HEK293T (cell line): ENCODE results near the gene FMN2.

Experiments used
- CTCF ChIA-PET: fragments of 350-600 bp; formaldehyde crosslinking; extraction: SDS; loops from one replicate; lab custom pipeline; 2021; ENCODE audit warnings: antibody characterized with exemption, inconsistent platforms; lab: Yijun Ruan, JAX
- POLR2A ChIA-PET: fragments of 350-600 bp; formaldehyde crosslinking; extraction: SDS; loops from one replicate; lab custom pipeline; 2020; ENCODE audit warnings: antibody characterized with exemption, inconsistent platforms; lab: Yijun Ruan, JAX
- DNase-seq: peaks from one replicate; pipeline ENCODE4 v3.0.0; 2012; ENCODE audit warnings: mixed read lengths; ENCODE audit errors: extremely low spot score
- ARNT ChIP-seq: fragments of 450-650 bp; IDR thresholded peaks from 2 replicates; pipeline ENCODE4 v1.6.1; 2017; ENCODE audit warnings: mild to moderate bottlenecking
- BHLHE40 ChIP-seq: fragments of 450-650 bp; IDR thresholded peaks from 2 replicates; pipeline ENCODE4 v1.6.1; 2016; ENCODE audit warnings: mild to moderate bottlenecking, moderate library complexity, borderline replicate concordance
- CTBP1 ChIP-seq: fragments of 450-650 bp; IDR thresholded peaks from 2 replicates; pipeline ENCODE4 v1.6.1; 2016; ENCODE audit warnings: borderline replicate concordance
- ELF4 ChIP-seq: fragments of 450-650 bp; IDR thresholded peaks from 2 replicates; pipeline ENCODE4 v1.6.1; 2017; ENCODE audit warnings: antibody characterized with exemption
- FOXA1 ChIP-seq: fragments of 450-650 bp; IDR thresholded peaks from 2 replicates; pipeline ENCODE4 v1.6.1; 2016; ENCODE audit warnings: mild to moderate bottlenecking
- FOXK2 ChIP-seq: fragments of 450-650 bp; IDR thresholded peaks from 2 replicates; pipeline ENCODE4 v1.6.1; 2016; ENCODE audit warnings: mild to moderate bottlenecking
- FOXM1 ChIP-seq: fragments of 450-650 bp; IDR thresholded peaks from 2 replicates; pipeline ENCODE4 v1.6.1; 2017; ENCODE audit warnings: mild to moderate bottlenecking, borderline replicate concordance
- HDGF ChIP-seq: fragments of 450-650 bp; IDR thresholded peaks from 2 replicates; pipeline ENCODE4 v1.6.1; 2017; ENCODE audit warnings: antibody characterized with exemption, borderline replicate concordance
- L3MBTL2 ChIP-seq: fragments of 450-650 bp; conservative IDR thresholded peaks from 2 replicates; pipeline ENCODE4 v1.6.1; 2016; ENCODE audit warnings: mild to moderate bottlenecking
- LEF1 ChIP-seq: fragments of 450-650 bp; IDR thresholded peaks from 2 replicates; pipeline ENCODE4 v1.6.1; 2017; ENCODE audit warnings: mild to moderate bottlenecking, borderline replicate concordance
- NFRKB ChIP-seq: fragments of 450-650 bp; IDR thresholded peaks from 2 replicates; pipeline ENCODE4 v1.6.1; 2016; ENCODE audit warnings: mild to moderate bottlenecking, moderate library complexity
- SP1 ChIP-seq: fragments of 450-650 bp; IDR thresholded peaks from 2 replicates; pipeline ENCODE4 v1.6.1; 2017
- SUZ12 ChIP-seq: fragments of 450-650 bp; IDR thresholded peaks from 2 replicates; pipeline ENCODE4 v1.6.1; 2016; ENCODE audit warnings: mild to moderate bottlenecking
- TARDBP ChIP-seq: fragments of 450-650 bp; IDR thresholded peaks from 2 replicates; pipeline ENCODE4 v1.6.1; 2016
- ZNF384 ChIP-seq: fragments of 450-650 bp; IDR thresholded peaks from 2 replicates; pipeline ENCODE4 v1.6.1; 2016
- TF ChIP-seq, protein P1 (sequence below): fragments of 450-650 bp; IDR thresholded peaks from 2 replicates; pipeline ENCODE4 v1.6.1; 2016

FMN2 gene

DNA sequence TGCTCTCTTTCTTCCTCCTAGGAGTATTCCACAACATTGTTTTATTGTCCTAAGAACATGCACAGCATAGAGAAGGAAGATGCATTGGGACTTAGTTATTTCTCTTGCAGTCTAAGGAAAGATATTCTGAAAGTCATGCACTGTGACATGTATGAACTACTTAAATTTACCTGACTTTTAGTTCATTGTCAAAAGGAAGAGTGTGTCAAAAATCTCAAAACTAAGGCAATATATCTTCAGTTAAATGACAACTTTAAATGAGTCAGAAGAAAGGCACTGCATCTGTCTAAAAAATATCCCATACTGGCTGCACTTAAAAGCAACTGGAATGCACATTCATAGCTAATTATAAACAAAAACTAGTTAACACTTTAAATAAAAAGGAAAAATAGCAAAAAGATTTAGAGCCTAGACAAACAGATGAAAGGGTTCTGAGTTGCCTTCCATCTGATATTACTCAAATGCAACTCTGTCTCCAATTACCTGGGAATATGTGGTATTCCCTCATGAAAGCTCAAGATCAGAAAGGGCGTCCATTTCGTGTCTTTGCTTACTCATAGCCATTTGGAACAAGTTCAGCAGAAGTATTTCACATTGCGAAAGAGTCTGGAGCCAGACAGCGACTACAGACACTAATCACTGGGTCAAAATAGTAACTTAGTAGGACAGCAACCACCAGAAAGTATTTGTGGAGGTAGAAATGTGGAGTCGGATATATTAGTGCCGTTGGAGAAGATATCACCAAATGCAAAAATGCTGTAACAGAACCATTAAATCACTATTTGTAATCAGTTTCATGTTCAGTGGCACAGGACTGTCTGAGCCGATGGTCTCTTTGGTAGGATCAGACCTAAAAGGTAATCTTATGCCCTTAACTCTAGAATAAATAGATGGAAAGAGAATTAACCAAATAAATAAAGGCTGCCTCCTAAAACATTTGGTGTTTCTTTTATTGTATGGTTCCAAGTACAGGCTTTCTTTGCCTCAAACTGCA lies 294.6 kb downstream of the FMN2 start:
- no peak for DNase-seq
- ChIA-PET POLR2A (no interaction called here), CTCF (no interaction called here)
- TF ChIP-seq ELF4 (no peak), ARNT (no peak), SP1 (no peak), FOXA1 (no peak), SUZ12 (no peak), NFRKB (no peak), FOXK2 (no peak), L3MBTL2 (no peak)
- TF ChIP-seq, protein P1, sequence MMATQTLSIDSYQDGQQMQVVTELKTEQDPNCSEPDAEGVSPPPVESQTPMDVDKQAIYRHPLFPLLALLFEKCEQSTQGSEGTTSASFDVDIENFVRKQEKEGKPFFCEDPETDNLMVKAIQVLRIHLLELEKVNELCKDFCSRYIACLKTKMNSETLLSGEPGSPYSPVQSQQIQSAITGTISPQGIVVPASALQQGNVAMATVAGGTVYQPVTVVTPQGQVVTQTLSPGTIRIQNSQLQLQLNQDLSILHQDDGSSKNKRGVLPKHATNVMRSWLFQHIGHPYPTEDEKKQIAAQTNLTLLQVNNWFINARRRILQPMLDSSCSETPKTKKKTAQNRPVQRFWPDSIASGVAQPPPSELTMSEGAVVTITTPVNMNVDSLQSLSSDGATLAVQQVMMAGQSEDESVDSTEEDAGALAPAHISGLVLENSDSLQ = no peak

DNA sequence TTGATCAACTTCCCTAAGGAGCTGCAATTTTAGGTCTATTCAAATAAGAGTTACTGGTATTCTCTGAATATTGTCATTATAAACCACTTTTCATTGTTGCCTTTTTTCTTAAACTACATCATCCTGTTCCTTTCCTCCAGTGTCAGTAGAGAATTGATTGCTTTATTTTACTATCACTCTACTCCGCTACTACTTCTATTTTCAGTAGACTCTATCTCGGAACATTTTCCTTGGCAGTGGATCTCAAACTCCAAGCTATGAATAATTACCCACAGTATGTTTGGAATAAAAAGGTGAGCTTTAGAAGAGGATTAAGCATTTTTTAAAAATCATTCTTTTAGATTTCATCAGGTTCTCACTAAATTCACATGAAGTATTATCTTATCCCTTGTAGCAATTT lies 295.4 kb downstream of the FMN2 start:
- TF ChIP-seq, protein P1 = no peak
- TF ChIP-seq CTBP1 = no peak
- CTCF ChIA-PET = no interaction called here
- DNase-seq = no peak
- POLR2A ChIA-PET = no interaction called here

DNA sequence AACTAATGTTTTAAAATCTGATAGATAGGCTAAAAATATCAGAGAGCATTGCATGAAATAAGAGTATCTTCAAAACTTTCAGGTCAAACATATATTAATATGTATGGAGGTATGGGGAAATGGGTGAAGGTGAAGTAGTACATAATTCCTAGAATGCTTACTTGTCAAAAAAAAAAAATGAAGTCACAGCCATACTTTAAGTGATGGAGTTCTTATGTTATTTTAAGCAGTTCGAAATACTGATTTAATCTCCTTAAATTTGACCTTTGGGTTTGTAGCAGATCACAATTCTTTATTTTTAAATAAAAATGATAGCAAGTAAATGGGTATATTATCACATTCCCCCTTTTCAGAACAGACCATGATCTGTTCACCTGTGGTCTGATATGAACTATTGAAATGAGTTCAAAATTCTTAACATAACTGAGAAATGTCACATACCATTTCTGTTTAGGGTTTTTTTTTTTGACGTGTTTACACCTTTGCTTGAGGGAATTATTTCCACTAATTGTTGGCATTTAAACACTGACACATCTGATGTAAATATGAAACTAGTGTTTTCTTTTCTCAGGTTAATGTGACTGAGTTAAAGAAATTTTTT lies 300.1 kb downstream of the FMN2 start:
- TF ChIP-seq, protein P1 = no peak
- TF ChIP-seq CTBP1 = no peak
- no peak for TF ChIP-seq L3MBTL2
- TF ChIP-seq ZNF384 = no peak
- no peak for TF ChIP-seq LEF1
- no peak for TF ChIP-seq TARDBP
- TF ChIP-seq FOXK2 = no peak
- TF ChIP-seq HDGF = no peak
- TF ChIP-seq FOXM1 = no peak
- no peak for TF ChIP-seq SP1
- TF ChIP-seq SUZ12 = no peak
- TF ChIP-seq NFRKB = no peak
- TF ChIP-seq ELF4 = no peak
- no peak for TF ChIP-seq BHLHE40
- no peak for TF ChIP-seq ARNT
- TF ChIP-seq FOXA1 = no peak
- ChIA-PET CTCF (no interaction called here), POLR2A (no interaction called here)
- DNase-seq = no peak

DNA sequence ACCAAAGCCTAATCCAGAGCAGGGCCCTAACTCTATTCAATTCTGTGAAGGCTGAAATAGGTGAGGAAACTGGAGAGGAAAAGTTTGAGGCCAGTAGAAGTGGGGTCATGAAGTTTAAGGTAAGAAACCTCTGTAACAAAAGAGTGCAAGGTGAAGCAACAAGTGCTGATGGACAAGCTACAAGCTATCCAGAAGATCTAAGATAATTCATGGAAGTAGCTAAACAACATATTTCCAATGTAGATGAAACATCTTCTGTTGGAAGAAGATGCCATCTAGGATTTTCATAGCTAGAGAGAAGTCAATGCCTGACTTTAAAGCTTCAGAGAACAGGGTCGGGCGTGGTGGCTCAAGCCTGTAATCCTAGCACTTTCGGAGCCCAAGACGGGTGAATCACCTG lies 302.7 kb downstream of the FMN2 start:
- TF ChIP-seq, protein P1 = no peak
- TF ChIP-seq FOXM1 (no peak), FOXA1 (no peak), SP1 (no peak), FOXK2 (no peak), NFRKB (no peak), ARNT (no peak), L3MBTL2 (no peak)
- POLR2A ChIA-PET = no interaction called here
- CTCF ChIA-PET = no interaction called here
- DNase-seq = no peak

DNA sequence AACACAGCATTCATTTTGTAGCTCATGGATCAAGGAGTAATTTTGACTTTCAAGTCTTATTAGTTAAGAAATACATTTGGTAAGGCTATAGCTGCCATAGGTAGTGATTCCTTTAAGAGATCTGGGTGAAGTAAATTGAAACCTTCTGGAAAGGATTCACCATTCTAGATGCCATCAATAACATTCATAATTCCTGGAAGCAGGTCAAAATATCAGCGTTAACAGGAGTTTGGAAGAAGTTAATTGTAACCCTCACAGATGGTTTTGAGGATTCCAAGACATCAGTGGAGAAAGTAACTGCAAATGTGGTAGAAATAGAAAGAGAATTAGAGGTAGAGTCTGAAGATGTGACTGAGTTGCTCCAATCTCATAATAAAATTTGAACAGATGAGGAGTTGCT lies 303.7 kb downstream of the FMN2 start:
- ChIA-PET CTCF (no interaction called here), POLR2A (no interaction called here)
- DNase-seq = no peak
- TF ChIP-seq LEF1 (no peak), FOXA1 (no peak), ELF4 (no peak), NFRKB (no peak), ARNT (no peak), FOXK2 (no peak), CTBP1 (no peak), HDGF (no peak), FOXM1 (no peak), BHLHE40 (no peak), SUZ12 (no peak), ZNF384 (no peak), L3MBTL2 (no peak), SP1 (no peak), TARDBP (no peak)
- TF ChIP-seq, protein P1 = no peak
